GM15510 (cell line): Measurements from ENCODE around the gene MAP2.

Experiments
- POLR2A ChIP-seq: IDR thresholded peaks from 3 replicates; pipeline ENCODE4 v1.6.1; 2011; ENCODE audit warnings: borderline replicate concordance; ENCODE audit not compliant: insufficient read length; ENCODE audit errors: extremely low read depth

Gene MAP2

GRCh38 chr2:209772290-209772685 is 348.4 kb downstream of the MAP2 start:
- no peak for TF ChIP-seq POLR2A

GRCh38 chr2:209773377-209773776 is 349.5 kb downstream of the MAP2 start:
- TF ChIP-seq POLR2A = no peak
